Ramos (cell line): Measurements from ENCODE around the gene GNPTG.

Experiments used
- in situ Hi-C: fragments of 300-500 bp; cut with MboI; formaldehyde crosslinking; loops from one replicate; pipeline ENCODE4 v1.14.3; 2022; ENCODE audit warnings: low sequenced_read_pairs; ENCODE audit not compliant: unreplicated experiment

The GNPTG gene

GRCh38 chr16:1351582-1352362, at the start of gene GNPTG, which contains the start of gene TSR3:
TSS of gene GNPTG (plus strand) at chr16:1351931. CDS start at chr16:1351966, 35 bp downstream.
TSS of gene TSR3 (minus strand) at chr16:1351878. CDS start at chr16:1351804, 74 bp downstream.
- in situ Hi-C loops = no loop called here

- in situ Hi-C loops = no loop called here
Observed at GRCh38 chr16:1305823-1306222, 45.9 kb upstream of the GNPTG start.

GRCh38 chr16:1306334-1306733, 45.4 kb upstream of the GNPTG start:
- in situ Hi-C loops = no loop called here

GRCh38 chr16:1308036-1308976, 43.4 kb upstream of the GNPTG start:
- in situ Hi-C loops = no loop called here

GRCh38 chr16:1308977-1309885, 42.5 kb upstream of the GNPTG start, which contains the start of gene UBE2I:
TSS of gene UBE2I (plus strand) at chr16:1309636. CDS start at chr16:1314031, 4,395 bp downstream.
- in situ Hi-C loops = no loop called here

GRCh38 chr16:1309888-1310831, 41.6 kb upstream of the GNPTG start:
- in situ Hi-C loops = no loop called here

- in situ Hi-C loops = no loop called here
Observed at GRCh38 chr16:1310832-1311200, 40.9 kb upstream of the GNPTG start.

GRCh38 chr16:1311212-1311737, 40.5 kb upstream of the GNPTG start:
- in situ Hi-C loops = no loop called here

- in situ Hi-C loops = no loop called here
Observed at GRCh38 chr16:1311738-1312466, 39.8 kb upstream of the GNPTG start.

- in situ Hi-C loops = no loop called here
Observed at GRCh38 chr16:1312467-1312816, 39.3 kb upstream of the GNPTG start.

GRCh38 chr16:1312903-1313302, 38.8 kb upstream of the GNPTG start:
- in situ Hi-C loops = no loop called here

GRCh38 chr16:1313721-1314369, 37.9 kb upstream of the GNPTG start:
- in situ Hi-C loops = no loop called here

- in situ Hi-C loops = no loop called here
Observed at GRCh38 chr16:1314399-1315068, 37.2 kb upstream of the GNPTG start.

GRCh38 chr16:1315081-1316032, 36.4 kb upstream of the GNPTG start:
- in situ Hi-C loops = no loop called here

- in situ Hi-C loops = no loop called here
Observed at GRCh38 chr16:1316033-1316405, 35.7 kb upstream of the GNPTG start.
